GM12878 (cell line): ENCODE results near the gene RIN2. TPM values are rescaled to one million over a fixed set of nuclear protein-coding genes. Genes with fewer than 3 reads are reported as not detected.
A peak's percentile ranks its signal among the peaks of the same experiment; 100 is the strongest.

Experiments
- ATAC-seq: fragments of 200-7000 bp; cut with Tn5 transposase; 3 replicates; pipeline ENCODE4 v1.9.1; 2020; ENCODE audit warnings: mild to moderate bottlenecking, moderate library complexity
- BruUV-seq: library from RNA; stranded (reverse); fragments of 400-500 nt; replicated peaks from 2 replicates; lab custom pipeline; 2021; lab: Mats Ljungman, UMichigan
- CTCF ChIA-PET: fragments of 300-600 bp; sonication (Branson Sonifier 250); formaldehyde crosslinking; extraction: SDS; loops from one replicate; lab custom pipeline; 2021; ENCODE audit warnings: inconsistent platforms; lab: Yijun Ruan, JAX
- POLR2A ChIA-PET: fragments of 350-600 bp; formaldehyde crosslinking; extraction: SDS; loops from one replicate; lab custom pipeline; 2021; ENCODE audit warnings: inconsistent platforms; lab: Charles Lee
- RAD21 ChIA-PET: fragments of 300-600 bp; sonication (Branson Sonifier 250); formaldehyde crosslinking; loops from one replicate; lab custom pipeline; 2023; ENCODE audit warnings: antibody characterized with exemption; ENCODE audit not compliant: unreplicated experiment; lab: Charles Lee
- SMC1A ChIA-PET: fragments of 300-600 bp; sonication (Branson Sonifier 250); formaldehyde crosslinking; loops from one replicate; lab custom pipeline; 2023; ENCODE audit not compliant: unreplicated experiment, uncharacterized antibody; lab: Charles Lee
- DNase-seq: peaks from one replicate; pipeline ENCODE4 v3.0.0-alpha.2; 2011; ENCODE audit warnings: low read depth, low spot score
- FAIRE-seq: peaks from 3 replicates; lab custom pipeline; 2011; peaks lifted over from hg19 to GRCh38; lab: Jason Lieb, UNC
- H2AFZ ChIP-seq: 2 replicates; pipeline ENCODE4 v1.6.0; 2011; ENCODE audit warnings: low read depth, low read length, control low read depth; ENCODE audit not compliant: control insufficient read depth
- H3K27ac ChIP-seq: 2 replicates; pipeline ENCODE4 v1.5.1; 2011; ENCODE audit warnings: control low read depth; ENCODE audit not compliant: control insufficient read depth, insufficient read depth
- H3K27me3 ChIP-seq, 2 experiments: replicated peaks in 1 of 2; 2 replicates each; pipeline versions ENCODE4 v1.6.0 to v1.6.1; 2011; ENCODE audit warnings: low read length in 1 of 2; ENCODE audit not compliant: control insufficient read depth in 2 of 2, insufficient read depth in 2 of 2
- H3K36me3 ChIP-seq, 2 experiments: 2 replicates each; pipeline ENCODE4 v1.5.1; 2011; ENCODE audit warnings: low read length in 1 of 2; ENCODE audit not compliant: control insufficient read depth in 2 of 2, insufficient read depth in 2 of 2
- H3K4me1 ChIP-seq: 2 replicates; pipeline ENCODE4 v1.6.1; 2011; ENCODE audit warnings: mild to moderate bottlenecking, low read length, moderate library complexity, mixed read lengths; ENCODE audit not compliant: control insufficient read depth, insufficient read depth
- H3K4me2 ChIP-seq: 2 replicates; pipeline ENCODE4 v1.6.0; 2011; ENCODE audit warnings: control low read depth; ENCODE audit not compliant: control insufficient read depth, insufficient read depth
- H3K4me3 ChIP-seq: fragments of 200-600 bp; sonication (generic); 2 replicates; pipeline ENCODE4 v1.5.1; 2016
- H3K79me2 ChIP-seq: 2 replicates; pipeline ENCODE4 v1.6.0; 2011; ENCODE audit warnings: low read length; ENCODE audit not compliant: control insufficient read depth, insufficient read depth
- H3K9ac ChIP-seq: 2 replicates; pipeline ENCODE4 v1.8.0; 2011; ENCODE audit warnings: low read length, control low read depth, mixed read lengths; ENCODE audit not compliant: control insufficient read depth, insufficient read depth
- H3K9me3 ChIP-seq: replicated peaks from 3 replicates; pipeline ENCODE4 v1.5.1; 2011; ENCODE audit warnings: mild to moderate bottlenecking, low read length; ENCODE audit not compliant: control insufficient read depth, insufficient read depth
- H4K20me1 ChIP-seq: 2 replicates; pipeline ENCODE4 v1.6.0; 2011; ENCODE audit not compliant: control insufficient read depth, insufficient read depth
- BCL11A ChIP-seq: IDR thresholded peaks from 2 replicates; pipeline ENCODE4 v1.6.1; 2011; ENCODE audit warnings: low read depth, low read length
- BHLHE40 ChIP-seq, 2 experiments: fragments of 450-650 bp in 1 of 2; IDR thresholded peaks; 2 replicates each; pipeline ENCODE4 v1.6.1; 2011 to 2017; ENCODE audit warnings: low read depth in 2 of 2, borderline replicate concordance in 1 of 2, improper control_type of control experiment in 1 of 2, low read length in 1 of 2, mild to moderate bottlenecking in 1 of 2
- IKZF1 ChIP-seq: fragments of 450-650 bp; conservative IDR thresholded peaks from 2 replicates; pipeline ENCODE4 v1.6.1; 2017; ENCODE audit warnings: antibody characterized with exemption, mild to moderate bottlenecking
- IKZF2 ChIP-seq, 2 experiments: fragments of 450-650 bp; IDR thresholded peaks; 2 replicates each; pipeline ENCODE4 v1.6.1; 2017; ENCODE audit warnings: mild to moderate bottlenecking in 2 of 2, moderate library complexity in 2 of 2
- MEF2A ChIP-seq: IDR thresholded peaks from 2 replicates; pipeline ENCODE4 v1.6.1; 2011; ENCODE audit warnings: low read depth, mild to moderate bottlenecking, low read length, moderate library complexity; ENCODE audit not compliant: insufficient read depth
- MEF2B ChIP-seq: fragments of 450-650 bp; IDR thresholded peaks from 2 replicates; pipeline ENCODE4 v1.6.1; 2018; ENCODE audit warnings: mild to moderate bottlenecking, moderate library complexity; ENCODE audit not compliant: partially characterized antibody, poor library complexity, severe bottlenecking
- MTA2 ChIP-seq: fragments of 450-650 bp; IDR thresholded peaks from 2 replicates; pipeline ENCODE4 v1.6.1; 2016; ENCODE audit warnings: low read depth, mild to moderate bottlenecking, moderate library complexity
- POLR2AphosphoS2 ChIP-seq: IDR thresholded peaks from 2 replicates; pipeline ENCODE4 v1.6.1; 2011; ENCODE audit warnings: low read depth, mild to moderate bottlenecking, low read length, improper control_type of control experiment, moderate library complexity
- POU2F2 ChIP-seq: IDR thresholded peaks from 3 replicates; pipeline ENCODE4 v1.6.1; 2011; ENCODE audit warnings: low read depth, mild to moderate bottlenecking, low read length, borderline replicate concordance
- RFX5 ChIP-seq: IDR thresholded peaks from 2 replicates; pipeline ENCODE4 v1.6.1; 2011; ENCODE audit warnings: low read depth, low read length, improper control_type of control experiment
- SREBF1 ChIP-seq: IDR thresholded peaks from 2 replicates; pipeline ENCODE4 v1.6.1; 2012; ENCODE audit warnings: mild to moderate bottlenecking, low read length
- WGBS: methylation state at CpG from one replicate; pipeline ENCODE4 v1.1.6; 2016; ENCODE audit warnings: low lambda C conversion rate; ENCODE audit not compliant: insufficient replicate concordance, insufficient coverage; ENCODE audit errors: missing lambda C conversion rate; 5-methylcytosine and 5-hydroxymethylcytosine counted together
- in situ Hi-C: fragments of 300-500 bp; cut with MboI; formaldehyde crosslinking; loops from 9 replicates; pipeline ENCODE4 v1.14.3; 2018; ENCODE audit warnings: mixed read lengths
- intact Hi-C: fragments of 100-400 bp; cut with micrococcal nuclease; formaldehyde crosslinking; loops from one replicate; pipeline ENCODE4 v1.14.2; 2022; ENCODE audit not compliant: unreplicated experiment
- polyA plus RNA-seq, 11 experiments: library from polyadenylated mRNA; depleted of rRNA in 4 of 11; unstranded in 6 of 11; stranded (reverse) in 5 of 11; fragments of >200 nt; fragmentation: Nextera tagmentation in 4 of 11; fragmentation: Illumina TruSeq in 1 of 11; extraction: Ambion mirVana in 4 of 11; extraction: Trizol in 1 of 11; gene quantifications; 1 replicate in 1 of 11; 2 replicates in 10 of 11; pipeline versions ENCODE4 v1.2.1 to v1.2.3, GENCODE V29; 2011 to 2016; ENCODE audit warnings: inconsistent platforms in 2 of 11, missing spikeins in 2 of 11, low read depth in 1 of 11
- total RNA-seq, 4 experiments: library from RNA; depleted of rRNA in 3 of 4; stranded (reverse); fragments of >200 nt in 3 of 4; fragmentation: Illumina TruSeq in 1 of 4; extraction: Trizol in 1 of 4; gene quantifications; 2 replicates each; pipeline versions ENCODE4 v1.2.1 to v1.2.3, GENCODE V29; 2013 to 2021

Gene RIN2
- total and polyA plus RNA-seq, 10 of the 15 experiments (the other 5 are each of a cell fraction or from before 2014, with no cell fraction given): 0.68 to 8.5 (median 4.5) TPM

- TF ChIP-seq RFX5 (no peak), POLR2AphosphoS2 (no peak), POU2F2 (no peak), BCL11A (no peak)
- TF ChIP-seq, all 136 proteins: peak for 0
- no peak overlapping the region for H3K27ac ChIP-seq
- SMC1A ChIA-PET: interaction anchor here (0.6 to 3.4 kb wide), 11 partner anchors 11 to 248 kb away, joined by 3 to 30 read pairs (median 3); no protein-coding TSS in a partner anchor
- no TSS peak for BruUV-seq
- DNase-seq (no peak), ATAC-seq (no peak), FAIRE-seq (no peak)
- no peaks in the 10 kb centered on the region for H3K4me1 ChIP-seq
- no peaks in the 10 kb centered on the region for H3K36me3 ChIP-seq
- intact Hi-C loops (no loop called here), in situ Hi-C loops (no loop called here)
- CTCF ChIA-PET: interaction anchor here (0.9 to 1.6 kb wide), 2 partner anchors 20 to 25 kb away, joined by 4 read pairs; no protein-coding TSS in a partner anchor
- H3K9ac ChIP-seq: no peak overlapping the region
- RAD21 ChIA-PET: interaction anchor here (0.8 to 1.8 kb wide), 6 partner anchors 16 to 77 kb away, joined by 3 to 5 read pairs (median 4); partner anchors contain the start of gene RIN2
- H3K4me2 ChIP-seq: no peak overlapping the region
- POLR2A ChIA-PET: no interaction called here
- no peaks in the 10 kb centered on the region for H4K20me1 ChIP-seq
- H3K27me3 ChIP-seq: no peaks in the 10 kb centered on the region
- H2AFZ ChIP-seq: no peak overlapping the region
- no peaks in the 10 kb centered on the region for H3K79me2 ChIP-seq
- 20% methylated on average over 1 of the region's 1 CpG for WGBS
- H3K9me3 ChIP-seq: no peaks in the 10 kb centered on the region
- no peak overlapping the region for H3K4me3 ChIP-seq
Measured at GRCh38 chr20:19734811-19735210, 23.2 kb upstream of the RIN2 start.

GRCh38 chr20:19735446-19735845, 22.6 kb upstream of the RIN2 start:
- no peak overlapping the region for H3K4me2 ChIP-seq
- ChIA-PET POLR2A (interaction anchor here (1.1 kb wide), 1 partner anchor 42 kb away, joined by 4 read pairs; no protein-coding TSS in a partner anchor), RAD21 (interaction anchor here (0.8 to 1.8 kb wide), 6 partner anchors 15 to 78 kb away, joined by 3 to 5 read pairs (median 4); partner anchors contain the start of gene RIN2), CTCF (interaction anchor here (0.9 to 1.6 kb wide), 2 partner anchors 21 to 26 kb away, joined by 4 read pairs; no protein-coding TSS in a partner anchor), SMC1A (interaction anchor here (0.6 to 3.4 kb wide), 12 partner anchors 11 to 247 kb away, joined by 3 to 30 read pairs (median 4); no protein-coding TSS in a partner anchor)
- H3K9me3 ChIP-seq: no peaks in the 10 kb centered on the region
- H3K79me2 ChIP-seq: no peaks in the 10 kb centered on the region
- H3K27me3 ChIP-seq: no peaks in the 10 kb centered on the region
- intact Hi-C loops: no loop called here
- no peaks in the 10 kb centered on the region for H3K4me1 ChIP-seq
- peak; percentile 3 for DNase-seq
- no TSS peak for BruUV-seq
- 18% methylated on average over 6 of the region's 6 CpGs for WGBS
- in situ Hi-C loops: no loop called here
- H3K36me3 ChIP-seq: no peaks in the 10 kb centered on the region
- ATAC-seq: peak; percentile 77
- no peak overlapping the region for H3K4me3 ChIP-seq
- no peak for FAIRE-seq
- TF ChIP-seq MTA2 (0 out of 2 replicates have a peak, but pooled peaks have one; percentile 26), IKZF1 (peak; percentile 30; the same call in 1 of the 2 replicates), SREBF1 (no peak), MEF2A (no peak), IKZF2 (IDR thresholded peaks at IDR 0.05) (peak; percentile 26; a peak in 2 of 4 replicates), MEF2B (peak; percentile 71), BHLHE40 (IDR thresholded peaks at IDR 0.05; ENCODE audit: borderline replicate concordance in 1 of 2, low read depth in 2 of 2, low read length in 1 of 2) (peak in 1 of 2 experiments; percentile 29; a peak in 1 of 4 replicates)
- H4K20me1 ChIP-seq: no peaks in the 10 kb centered on the region
- no peak overlapping the region for H3K9ac ChIP-seq
- H2AFZ ChIP-seq: no peak overlapping the region
- H3K27ac ChIP-seq: no peak overlapping the region
